MCF 10A (cell line): Measurements from ENCODE around the gene DLG2. TPM values are rescaled to one million over a fixed set of nuclear protein-coding genes. Genes with fewer than 3 reads are reported as not detected.

Source experiments
- BruUV-seq: library from RNA; stranded (reverse); fragments of 400-500 nt; replicated peaks from 2 replicates; lab custom pipeline; 2021; lab: Mats Ljungman, UMichigan
- CTCF ChIA-PET: fragments of 300-600 bp; sonication (Branson Sonifier 250); formaldehyde crosslinking; extraction: SDS; loops from one replicate; lab custom pipeline; 2021; ENCODE audit warnings: antibody characterized with exemption, inconsistent platforms; lab: Yijun Ruan, JAX
- POLR2A ChIA-PET: fragments of 300-600, 350-650 bp; sonication (Branson Sonifier 250); formaldehyde crosslinking; extraction: SDS; loops from one replicate; lab custom pipeline; 2020; ENCODE audit warnings: antibody characterized with exemption, inconsistent platforms; lab: Yijun Ruan, JAX
- DNase-seq: peaks from one replicate; pipeline ENCODE4 v3.0.0-alpha.2; 2018; ENCODE audit not compliant: unreplicated experiment
- H3K27ac Mint-ChIP-seq: one replicate; pipeline ENCODE4 v1.8.0; 2022; ENCODE audit warnings: mild to moderate bottlenecking, low read depth, mixed read lengths; ENCODE audit not compliant: unreplicated experiment
- H3K27me3 Mint-ChIP-seq: one replicate; pipeline ENCODE4 v1.8.0; 2022; ENCODE audit warnings: mixed read lengths; ENCODE audit not compliant: insufficient read depth, unreplicated experiment
- H3K36me3 Mint-ChIP-seq: one replicate; pipeline ENCODE4 v1.8.0; 2022; ENCODE audit warnings: mild to moderate bottlenecking, moderate library complexity, mixed read lengths; ENCODE audit not compliant: insufficient read depth, unreplicated experiment
- H3K4me1 Mint-ChIP-seq: one replicate; pipeline ENCODE4 v1.8.0; 2022; ENCODE audit warnings: mixed read lengths; ENCODE audit not compliant: insufficient read depth, unreplicated experiment
- H3K4me3 Mint-ChIP-seq: one replicate; pipeline ENCODE4 v1.8.0; 2022; ENCODE audit warnings: mild to moderate bottlenecking, moderate library complexity, mixed read lengths; ENCODE audit not compliant: unreplicated experiment
- H3K9me3 Mint-ChIP-seq: one replicate; pipeline ENCODE4 v1.8.0; 2022; ENCODE audit warnings: mixed read lengths; ENCODE audit not compliant: unreplicated experiment
- CTCF ChIP-seq: fragments of 200-600 bp; IDR thresholded peaks from one replicate; pipeline ENCODE4 v1.8.0; 2022; ENCODE audit warnings: antibody characterized with exemption, mild to moderate bottlenecking; ENCODE audit not compliant: unreplicated experiment
- intact Hi-C: fragments of 100-400 bp; cut with micrococcal nuclease; formaldehyde crosslinking; loops from 2 replicates; pipeline ENCODE4 v1.14.1; 2022
- total RNA-seq: library from RNA; stranded (reverse); gene quantifications from 2 replicates; pipeline ENCODE4 v1.2.3, GENCODE V29; 2022

DLG2 gene
- total RNA-seq, 1 experiment from 2014 or later = 0.26 TPM

- BruUV-seq = no TSS peak
- intact Hi-C loops = no loop called here
- Mint-ChIP-seq H3K9me3 (peaks cover 5% of the 10 kb centered on the region), H3K4me3 (no peak overlapping the region), H3K27me3 (peaks cover 11% of the 10 kb centered on the region), H3K36me3 (no peaks in the 10 kb centered on the region), H3K4me1 (no peaks in the 10 kb centered on the region), H3K27ac (no peak overlapping the region)
- ChIA-PET POLR2A (no interaction called here), CTCF (no interaction called here)
- DNase-seq = no peak
- TF ChIP-seq CTCF = no peak
These were observed 1775.1 kb downstream of the DLG2 start for GRCh38 chr11:83852012-83852411.

DNA sequence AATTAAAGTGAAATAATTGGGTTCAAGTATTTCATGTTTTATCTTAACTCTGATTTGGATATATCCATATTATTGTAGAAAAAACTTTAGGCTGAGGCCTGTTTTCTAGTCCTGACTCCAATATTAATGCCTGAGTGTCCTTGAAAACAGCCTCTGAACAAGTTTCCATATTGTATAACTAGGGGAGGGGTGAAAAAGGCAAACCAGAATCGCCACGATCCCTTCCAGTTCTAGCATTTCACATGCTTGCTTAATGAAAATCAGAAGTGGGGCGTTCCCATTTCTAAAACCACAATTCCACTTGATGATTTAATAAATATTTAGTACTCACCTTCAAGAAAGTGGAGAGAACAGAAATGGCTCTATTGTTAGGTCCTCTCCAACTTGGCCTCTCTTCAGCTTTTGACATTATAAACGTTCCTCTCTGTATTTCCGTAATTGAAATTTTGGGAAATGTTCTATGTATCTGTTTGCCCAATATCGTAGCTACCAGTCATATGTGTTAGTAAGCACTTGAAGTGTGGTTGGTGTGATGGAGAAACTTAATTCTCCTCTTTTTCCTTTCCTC lies 1779.6 kb downstream of the DLG2 start:
- no peaks in the 10 kb centered on the region for H3K4me1 Mint-ChIP-seq
- peaks cover 34% of the 10 kb centered on the region for H3K27me3 Mint-ChIP-seq
- CTCF ChIA-PET = no interaction called here
- no peaks in the 10 kb centered on the region for H3K36me3 Mint-ChIP-seq
- no peak for DNase-seq
- H3K4me3 Mint-ChIP-seq = no peak overlapping the region
- TF ChIP-seq CTCF = no peak
- no peak overlapping the region for H3K27ac Mint-ChIP-seq
- POLR2A ChIA-PET = interaction anchor here (0.6 kb wide), 1 partner anchor 1845 kb away, joined by 3 read pairs; no protein-coding TSS in a partner anchor
- no TSS peak for BruUV-seq
- H3K9me3 Mint-ChIP-seq = no peaks in the 10 kb centered on the region
- intact Hi-C loops = no loop called here

DNA sequence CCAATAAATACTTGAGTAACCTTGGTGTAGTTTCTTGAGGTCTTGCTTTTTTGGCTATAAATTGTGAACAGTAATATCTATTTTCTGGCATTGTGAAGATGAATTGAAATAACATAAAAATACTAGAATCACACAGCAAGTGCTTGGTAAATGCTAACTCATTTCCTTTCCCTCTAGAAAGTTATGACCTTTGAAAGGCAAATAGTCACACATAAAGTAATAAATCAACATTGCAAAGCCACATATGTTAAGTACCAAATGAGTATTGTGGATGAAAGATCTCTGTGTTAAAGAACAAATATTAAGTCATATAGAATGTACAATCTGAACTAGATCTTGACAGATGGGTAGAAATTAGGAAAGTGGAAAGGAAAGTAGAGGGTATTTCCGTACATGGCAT lies 1781.3 kb downstream of the DLG2 start:
- Mint-ChIP-seq H3K36me3 (no peaks in the 10 kb centered on the region), H3K9me3 (no peaks in the 10 kb centered on the region)

DNA sequence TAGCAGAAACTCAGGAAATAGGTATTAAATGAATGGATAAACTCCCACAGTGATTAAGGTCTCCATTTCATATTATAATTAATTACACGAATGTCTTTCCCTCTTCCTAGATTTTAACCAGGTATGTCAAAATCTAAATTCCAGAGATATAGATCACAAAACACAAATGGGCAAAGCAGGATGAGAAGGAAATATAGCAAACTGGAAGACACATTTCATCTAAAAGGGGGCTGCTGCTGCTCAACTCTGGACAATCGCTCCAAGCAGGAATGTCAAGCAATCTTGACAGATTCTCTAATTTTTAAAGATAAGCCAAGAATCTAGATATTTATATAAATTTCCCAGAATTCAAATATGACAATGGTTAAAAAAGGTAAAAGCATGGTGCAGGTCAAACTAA lies 1786.8 kb downstream of the DLG2 start:
- CTCF ChIA-PET = interaction anchor here (10.9 kb wide), 1 partner anchor 18 kb away, joined by 129 read pairs; no protein-coding TSS in a partner anchor
- Mint-ChIP-seq H3K4me3 (no peak overlapping the region), H3K36me3 (no peaks in the 10 kb centered on the region), H3K27ac (no peak overlapping the region), H3K9me3 (no peaks in the 10 kb centered on the region), H3K27me3 (peaks cover 47% of the 10 kb centered on the region), H3K4me1 (no peaks in the 10 kb centered on the region)
- intact Hi-C loops = no loop called here
- no TSS peak for BruUV-seq
- POLR2A ChIA-PET = no interaction called here
- DNase-seq = no peak
- TF ChIP-seq CTCF = no peak

More for the DNA sequence above, 1781.3 kb downstream of the DLG2 start:
- Mint-ChIP-seq H3K4me1 (no peaks in the 10 kb centered on the region), H3K4me3 (no peak overlapping the region), H3K27me3 (peaks cover 41% of the 10 kb centered on the region), H3K27ac (no peak overlapping the region)
- no peak for DNase-seq
- intact Hi-C loops = no loop called here
- ChIA-PET POLR2A (interaction anchor here (0.6 kb wide), 1 partner anchor 1707 kb away, joined by 4 read pairs; no protein-coding TSS in a partner anchor), CTCF (interaction anchor here (1.6 kb wide), 1 partner anchor 19 kb away, joined by 8 read pairs; no protein-coding TSS in a partner anchor)
- BruUV-seq = no TSS peak
- TF ChIP-seq CTCF = no peak
